Measurements from ENCODE around the gene PPP1R14C. TPM values are rescaled to one million over a fixed set of nuclear protein-coding genes. Genes with fewer than 3 reads are reported as not detected.

Gene PPP1R14C
- total RNA-seq, 1 donor = 3.6 TPM

GRCh38 chr6:150233843-150234269, 91.0 kb downstream of the PPP1R14C start:
- no peak for DNase-seq (ENCODE audit: insufficient read length, low spot score, missing footprints)
- no peak overlapping the region for H3K4me3 ChIP-seq (ENCODE audit: insufficient read depth, low read length)

GRCh38 chr6:150235218-150235617, 92.4 kb downstream of the PPP1R14C start:
- H3K27me3 ChIP-seq (ENCODE audit: insufficient read depth, low read length) = no peaks in the 10 kb centered on the region
- TF ChIP-seq CTCF (IDR thresholded peaks at IDR 0.05; ENCODE audit: extremely low read depth, low read depth, low read length) = no peak

More at GRCh38 chr6:150233843-150234269, 91.0 kb downstream of the PPP1R14C start:
- Histone ChIP-seq H3K27ac (ENCODE audit: low read depth, low read length) (no peak overlapping the region), H3K4me1 (ENCODE audit: insufficient read depth, low read length) (peaks cover 35% of the 10 kb centered on the region), H3K27me3 (ENCODE audit: insufficient read depth, low read length) (no peaks in the 10 kb centered on the region), H4K20me1 (ENCODE audit: insufficient read depth, low read length) (no peaks in the 10 kb centered on the region), H3K79me2 (ENCODE audit: insufficient read depth, low read length) (no peaks in the 10 kb centered on the region), H3K4me2 (ENCODE audit: insufficient read depth, low read length) (no peak overlapping the region), H3K36me3 (ENCODE audit: insufficient read depth, low read length) (no peaks in the 10 kb centered on the region), H3K9me3 (ENCODE audit: low read depth, low read length) (no peaks in the 10 kb centered on the region), H2AFZ (ENCODE audit: low read length) (no peak overlapping the region)
- no peak for TF ChIP-seq CTCF (IDR thresholded peaks at IDR 0.05; ENCODE audit: extremely low read depth, low read depth, low read length)

GRCh38 chr6:150236114-150236513, 93.3 kb downstream of the PPP1R14C start:
- no peaks in the 10 kb centered on the region for H3K9me3 ChIP-seq (ENCODE audit: low read depth, low read length)
- no peaks in the 10 kb centered on the region for H3K79me2 ChIP-seq (ENCODE audit: insufficient read depth, low read length)
- H3K27ac ChIP-seq (ENCODE audit: low read depth, low read length) = no peak overlapping the region
- H3K4me2 ChIP-seq (ENCODE audit: insufficient read depth, low read length) = no peak overlapping the region
- H3K4me1 ChIP-seq (ENCODE audit: insufficient read depth, low read length) = peaks cover 16% of the 10 kb centered on the region
- no peaks in the 10 kb centered on the region for H3K27me3 ChIP-seq (ENCODE audit: insufficient read depth, low read length)
- no peaks in the 10 kb centered on the region for H4K20me1 ChIP-seq (ENCODE audit: insufficient read depth, low read length)
- TF ChIP-seq CTCF (IDR thresholded peaks at IDR 0.05; ENCODE audit: extremely low read depth, low read depth, low read length) = no peak
- H2AFZ ChIP-seq (ENCODE audit: low read length) = no peak overlapping the region
- no peak overlapping the region for H3K4me3 ChIP-seq (ENCODE audit: insufficient read depth, low read length)
- no peak for DNase-seq (ENCODE audit: insufficient read length, low spot score, missing footprints)
- no peaks in the 10 kb centered on the region for H3K36me3 ChIP-seq (ENCODE audit: insufficient read depth, low read length)

More at GRCh38 chr6:150235218-150235617, 92.4 kb downstream of the PPP1R14C start:
- Histone ChIP-seq H3K4me2 (ENCODE audit: insufficient read depth, low read length) (no peak overlapping the region), H3K4me1 (ENCODE audit: insufficient read depth, low read length) (peaks cover 25% of the 10 kb centered on the region), H3K4me3 (ENCODE audit: insufficient read depth, low read length) (no peak overlapping the region), H3K9me3 (ENCODE audit: low read depth, low read length) (no peaks in the 10 kb centered on the region), H3K36me3 (ENCODE audit: insufficient read depth, low read length) (no peaks in the 10 kb centered on the region), H2AFZ (ENCODE audit: low read length) (no peak overlapping the region), H4K20me1 (ENCODE audit: insufficient read depth, low read length) (no peaks in the 10 kb centered on the region), H3K79me2 (ENCODE audit: insufficient read depth, low read length) (no peaks in the 10 kb centered on the region), H3K27ac (ENCODE audit: low read depth, low read length) (no peak overlapping the region)
- DNase-seq (ENCODE audit: insufficient read length, low spot score, missing footprints) = no peak

- H3K27ac ChIP-seq (ENCODE audit: low read depth, low read length) = no peak overlapping the region
- H4K20me1 ChIP-seq (ENCODE audit: insufficient read depth, low read length) = no peaks in the 10 kb centered on the region
- no peaks in the 10 kb centered on the region for H3K79me2 ChIP-seq (ENCODE audit: insufficient read depth, low read length)
- no peaks in the 10 kb centered on the region for H3K9me3 ChIP-seq (ENCODE audit: low read depth, low read length)
- H3K4me1 ChIP-seq (ENCODE audit: insufficient read depth, low read length) = peaks cover 12% of the 10 kb centered on the region
- H3K4me2 ChIP-seq (ENCODE audit: insufficient read depth, low read length) = no peak overlapping the region
- no peak overlapping the region for H2AFZ ChIP-seq (ENCODE audit: low read length)
- no peak for TF ChIP-seq CTCF (IDR thresholded peaks at IDR 0.05; ENCODE audit: extremely low read depth, low read depth, low read length)
- no peak for DNase-seq (ENCODE audit: insufficient read length, low spot score, missing footprints)
- no peaks in the 10 kb centered on the region for H3K27me3 ChIP-seq (ENCODE audit: insufficient read depth, low read length)
- H3K4me3 ChIP-seq (ENCODE audit: insufficient read depth, low read length) = no peak overlapping the region
- H3K36me3 ChIP-seq (ENCODE audit: insufficient read depth, low read length) = no peaks in the 10 kb centered on the region
Measured at GRCh38 chr6:150236544-150236943, 93.7 kb downstream of the PPP1R14C start.
